GM19351 (cell line): Measurements from ENCODE around the gene CARNS1.
"Not testable (repeated sequence)": the region's sequence is repeated elsewhere in the genome, so short reads cannot be mapped to it uniquely, and the experiment has no call there.

ENCODE experiments used
- ATAC-seq: cut with Tn5 transposase; IDR thresholded peaks from one replicate; pipeline ENCODE4 v1.9.1; 2021; ENCODE audit warnings: mild to moderate bottlenecking, moderate library complexity; ENCODE audit not compliant: unreplicated experiment

The CARNS1 gene

GRCh38 chr11:67427364-67427859 is 11.9 kb downstream of the CARNS1 start:
- ATAC-seq, result not testable (repeated sequence)

GRCh38 chr11:67428052-67429001 is 12.8 kb downstream of the CARNS1 start, which contains the start of gene RPS6KB2:
RPS6KB2 (plus strand) TSS chr11:67428494; CDS start chr11:67428546, 52 bp downstream.
- peak; percentile 80 for ATAC-seq

GRCh38 chr11:67429038-67429668 is 13.7 kb downstream of the CARNS1 start:
- ATAC-seq, result no peak

- ATAC-seq, result no peak
Measured at GRCh38 chr11:67429722-67430121, 14.2 kb downstream of the CARNS1 start.

- ATAC-seq, result no peak
Measured at GRCh38 chr11:67431346-67432249, 16.1 kb downstream of the CARNS1 start.

GRCh38 chr11:67432655-67433349 is 17.3 kb downstream of the CARNS1 start:
- no peak for ATAC-seq

- no peak for ATAC-seq
Measured at GRCh38 chr11:67433536-67434394, 18.3 kb downstream of the CARNS1 start.

- no peak for ATAC-seq
Measured at GRCh38 chr11:67434395-67434881, 19.0 kb downstream of the CARNS1 start.

- ATAC-seq, result no peak
Measured at GRCh38 chr11:67435031-67435726, 19.7 kb downstream of the CARNS1 start.

GRCh38 chr11:67435727-67436458 is 20.4 kb downstream of the CARNS1 start:
- ATAC-seq, result no peak

GRCh38 chr11:67436459-67437081 is 21.1 kb downstream of the CARNS1 start:
- ATAC-seq, result peak; percentile 47

GRCh38 chr11:67437082-67437808 is 21.8 kb downstream of the CARNS1 start, which contains the start of gene PTPRCAP:
PTPRCAP (minus strand) TSS chr11:67437682; CDS start chr11:67437619, 63 bp downstream.
- no peak for ATAC-seq

GRCh38 chr11:67437809-67438157 is 22.3 kb downstream of the CARNS1 start:
- no peak for ATAC-seq

- ATAC-seq, result no peak
Measured at GRCh38 chr11:67438158-67438902, 22.9 kb downstream of the CARNS1 start.

GRCh38 chr11:67439321-67440228 is 24.1 kb downstream of the CARNS1 start:
- no peak for ATAC-seq
